GM12875 (cell line): ENCODE data around the gene IFI44.

Experiments used
- H3K4me3 ChIP-seq: one replicate; pipeline ENCODE4 v1.5.1; 2011; ENCODE audit warnings: low read depth, low read length, control low read depth
- CTCF ChIP-seq: IDR thresholded peaks from 2 replicates; pipeline ENCODE4 v1.5.1; 2011; ENCODE audit warnings: low read depth, mild to moderate bottlenecking, control low read depth, inconsistent platforms, low read length, moderate library complexity, borderline replicate concordance; ENCODE audit not compliant: insufficient read depth

Gene IFI44

GRCh38 chr1:78690516-78690915 lies 40.9 kb downstream of the IFI44 start:
- H3K4me3 ChIP-seq, result no peak overlapping the region
- no peak for TF ChIP-seq CTCF

- no peak for TF ChIP-seq CTCF
- H3K4me3 ChIP-seq, result no peak overlapping the region
These were observed 42.5 kb downstream of the IFI44 start for GRCh38 chr1:78691995-78692747.

- no peak for TF ChIP-seq CTCF
- no peak overlapping the region for H3K4me3 ChIP-seq
These were observed 50.2 kb downstream of the IFI44 start for GRCh38 chr1:78699813-78700212.

GRCh38 chr1:78702426-78702825 lies 52.8 kb downstream of the IFI44 start:
- TF ChIP-seq CTCF, result no peak

GRCh38 chr1:78703806-78704205 lies 54.2 kb downstream of the IFI44 start:
- no peak overlapping the region for H3K4me3 ChIP-seq
- no peak for TF ChIP-seq CTCF

More at GRCh38 chr1:78702426-78702825, 52.8 kb downstream of the IFI44 start:
- no peak overlapping the region for H3K4me3 ChIP-seq

GRCh38 chr1:78712467-78713051 lies 62.9 kb downstream of the IFI44 start:
- TF ChIP-seq CTCF, result no peak
- no peak overlapping the region for H3K4me3 ChIP-seq

GRCh38 chr1:78713297-78713696 lies 63.7 kb downstream of the IFI44 start:
- TF ChIP-seq CTCF, result no peak
- no peak overlapping the region for H3K4me3 ChIP-seq
